Astrocyte (in vitro differentiated cells and primary cell): ENCODE results near the gene LRRC47. TPM values are rescaled to one million over a fixed set of nuclear protein-coding genes. Genes with fewer than 3 reads are reported as not detected.
"Not testable (repeated sequence)": the region's sequence is repeated elsewhere in the genome, so short reads cannot be mapped to it uniquely, and the experiment has no call there.

Source experiments
- DNase-seq: peaks from one replicate; pipeline ENCODE4 v3.0.0-alpha.2; 2010; ENCODE audit warnings: low read depth
- FAIRE-seq: peaks from 2 replicates; lab custom pipeline; 2011; peaks lifted over from hg19 to GRCh38; lab: Jason Lieb, UNC
- H2AFZ ChIP-seq: 2 replicates; pipeline ENCODE4 v1.6.0; 2012; ENCODE audit warnings: low read depth, low read length, inconsistent platforms
- H3K27ac ChIP-seq: 2 replicates; pipeline ENCODE4 v1.5.1; 2011; ENCODE audit warnings: low read depth, low read length, inconsistent platforms
- H3K27me3 ChIP-seq: 2 replicates; pipeline ENCODE4 v1.6.0; 2011; ENCODE audit warnings: low read length, inconsistent platforms; ENCODE audit not compliant: insufficient read depth
- H3K36me3 ChIP-seq: 2 replicates; pipeline ENCODE4 v1.5.1; 2011; ENCODE audit warnings: low read length, inconsistent platforms; ENCODE audit not compliant: insufficient read depth
- H3K4me1 ChIP-seq: 2 replicates; pipeline ENCODE4 v1.5.1; 2011; ENCODE audit warnings: low read length, inconsistent platforms; ENCODE audit not compliant: insufficient read depth
- H3K4me2 ChIP-seq: 2 replicates; pipeline ENCODE4 v1.6.0; 2012; ENCODE audit warnings: low read length, inconsistent platforms
- H3K4me3 ChIP-seq: 2 replicates; pipeline ENCODE4 v1.5.1; 2011; ENCODE audit warnings: low read depth, mild to moderate bottlenecking, low read length, inconsistent platforms; ENCODE audit not compliant: insufficient read depth
- H3K79me2 ChIP-seq: 2 replicates; pipeline ENCODE4 v1.6.0; 2012; ENCODE audit warnings: mild to moderate bottlenecking, low read length, inconsistent platforms; ENCODE audit not compliant: insufficient read depth
- H3K9ac ChIP-seq: 2 replicates; pipeline ENCODE4 v1.6.0; 2012; ENCODE audit warnings: mild to moderate bottlenecking, low read length, inconsistent platforms
- H3K9me3 ChIP-seq: 2 replicates; pipeline ENCODE4 v1.5.1; 2012; ENCODE audit warnings: low read depth, mild to moderate bottlenecking, low read length, inconsistent platforms; ENCODE audit not compliant: insufficient read depth
- H4K20me1 ChIP-seq: 2 replicates; pipeline ENCODE4 v1.6.0; 2012; ENCODE audit warnings: low read length, inconsistent platforms; ENCODE audit not compliant: insufficient read depth
- H3K27ac Mint-ChIP-seq: one replicate; pipeline ENCODE4 v1.8.0; 2021; ENCODE audit warnings: mild to moderate bottlenecking, mixed read lengths; ENCODE audit not compliant: unreplicated experiment
- H3K27me3 Mint-ChIP-seq: one replicate; pipeline ENCODE4 v1.8.0; 2021; ENCODE audit warnings: low read depth, mixed read lengths; ENCODE audit not compliant: unreplicated experiment
- H3K36me3 Mint-ChIP-seq: one replicate; pipeline ENCODE4 v1.8.0; 2021; ENCODE audit warnings: low read depth, mixed read lengths; ENCODE audit not compliant: unreplicated experiment
- H3K4me1 Mint-ChIP-seq: one replicate; pipeline ENCODE4 v1.8.0; 2021; ENCODE audit warnings: low read depth, mixed read lengths; ENCODE audit not compliant: unreplicated experiment
- H3K4me3 Mint-ChIP-seq: one replicate; pipeline ENCODE4 v1.8.0; 2021; ENCODE audit warnings: mild to moderate bottlenecking, moderate library complexity, mixed read lengths; ENCODE audit not compliant: unreplicated experiment
- H3K9me3 Mint-ChIP-seq: one replicate; pipeline ENCODE4 v1.8.0; 2021; ENCODE audit warnings: mild to moderate bottlenecking, mixed read lengths; ENCODE audit not compliant: unreplicated experiment
- EZH2 ChIP-seq: IDR thresholded peaks from 2 replicates; pipeline ENCODE4 v1.6.1; 2012; ENCODE audit warnings: mild to moderate bottlenecking, low read length, inconsistent platforms; ENCODE audit not compliant: insufficient read depth
- total RNA-seq: library from RNA; stranded (reverse); gene quantifications from 2 replicates; pipeline ENCODE4 v1.2.1, GENCODE V29; 2021
- TF ChIP-seq, protein P1 (sequence below): IDR thresholded peaks from 2 replicates; pipeline ENCODE4 v1.5.1; 2011; ENCODE audit warnings: low read depth, mild to moderate bottlenecking, inconsistent platforms, low read length, moderate library complexity; ENCODE audit not compliant: insufficient read depth

The LRRC47 gene
- total RNA-seq, 1 donor from 2014 or later, result 51.5 TPM

DNA sequence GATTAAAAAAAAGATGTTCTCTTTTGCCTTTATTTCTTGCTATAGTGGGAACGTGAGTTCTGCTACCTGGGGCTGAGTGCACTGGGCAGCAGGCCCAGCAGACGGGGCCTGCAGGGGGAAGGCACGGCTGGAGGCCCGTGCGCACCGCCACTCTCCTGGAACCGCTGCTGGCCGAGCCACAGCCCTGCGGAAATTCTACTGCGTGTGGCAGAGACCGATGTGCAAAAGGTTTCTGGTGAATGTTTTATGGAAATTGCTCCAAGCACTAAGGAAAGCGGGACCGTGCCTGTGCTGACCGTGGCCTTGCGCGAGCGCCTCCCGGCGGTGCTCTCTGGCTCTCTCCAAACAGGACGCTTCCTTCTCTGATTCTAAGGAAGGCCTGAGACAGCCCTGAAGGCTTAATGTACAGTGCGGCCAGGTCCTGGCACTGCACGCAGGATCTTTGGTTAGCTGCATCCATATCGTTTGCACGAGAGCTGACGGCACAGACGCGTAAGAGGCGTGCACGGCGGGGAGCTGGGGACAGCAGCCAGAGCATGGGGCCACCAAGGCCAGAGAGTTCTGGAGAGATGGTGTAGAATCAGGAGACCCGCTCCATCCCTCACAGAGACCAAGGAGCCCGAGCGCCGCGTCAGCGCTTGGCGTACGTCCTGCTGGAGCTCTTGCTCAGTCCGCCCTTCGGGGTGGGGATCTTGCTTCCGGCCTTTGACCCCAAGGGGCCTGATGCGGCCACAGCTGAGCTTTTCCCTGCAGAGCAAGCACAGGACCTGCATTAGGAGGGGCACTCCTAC lies 18.7 kb upstream of the LRRC47 start:
- H3K27ac Mint-ChIP-seq, result no peak overlapping the region

DNA sequence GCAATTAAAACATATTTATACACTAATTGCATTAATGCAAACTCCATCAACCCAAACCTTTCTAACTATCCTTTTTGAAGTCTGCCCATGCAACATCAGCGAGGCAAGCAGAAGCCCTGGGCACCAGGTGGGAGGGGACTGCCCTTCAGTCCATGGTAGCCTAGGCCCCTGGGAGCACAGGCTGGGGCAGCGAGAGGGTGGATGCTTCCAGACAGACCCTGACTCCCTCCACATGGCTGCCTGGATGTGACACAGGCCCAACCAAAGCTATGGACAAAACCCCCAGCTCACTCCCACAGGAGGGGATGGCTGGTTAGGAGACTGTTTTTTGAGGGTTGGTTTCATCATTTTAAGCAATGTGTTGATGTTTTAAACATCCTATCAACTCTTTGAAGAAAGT lies 17.8 kb upstream of the LRRC47 start:
- H3K36me3 Mint-ChIP-seq, result peaks cover 4% of the 10 kb centered on the region
- DNase-seq (no peak), FAIRE-seq (no peak)
- no peaks in the 10 kb centered on the region for H4K20me1 ChIP-seq
- H3K4me2 ChIP-seq, result no peak overlapping the region
- TF ChIP-seq EZH2, result no peak
- TF ChIP-seq, protein P1, sequence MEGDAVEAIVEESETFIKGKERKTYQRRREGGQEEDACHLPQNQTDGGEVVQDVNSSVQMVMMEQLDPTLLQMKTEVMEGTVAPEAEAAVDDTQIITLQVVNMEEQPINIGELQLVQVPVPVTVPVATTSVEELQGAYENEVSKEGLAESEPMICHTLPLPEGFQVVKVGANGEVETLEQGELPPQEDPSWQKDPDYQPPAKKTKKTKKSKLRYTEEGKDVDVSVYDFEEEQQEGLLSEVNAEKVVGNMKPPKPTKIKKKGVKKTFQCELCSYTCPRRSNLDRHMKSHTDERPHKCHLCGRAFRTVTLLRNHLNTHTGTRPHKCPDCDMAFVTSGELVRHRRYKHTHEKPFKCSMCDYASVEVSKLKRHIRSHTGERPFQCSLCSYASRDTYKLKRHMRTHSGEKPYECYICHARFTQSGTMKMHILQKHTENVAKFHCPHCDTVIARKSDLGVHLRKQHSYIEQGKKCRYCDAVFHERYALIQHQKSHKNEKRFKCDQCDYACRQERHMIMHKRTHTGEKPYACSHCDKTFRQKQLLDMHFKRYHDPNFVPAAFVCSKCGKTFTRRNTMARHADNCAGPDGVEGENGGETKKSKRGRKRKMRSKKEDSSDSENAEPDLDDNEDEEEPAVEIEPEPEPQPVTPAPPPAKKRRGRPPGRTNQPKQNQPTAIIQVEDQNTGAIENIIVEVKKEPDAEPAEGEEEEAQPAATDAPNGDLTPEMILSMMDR, result no peak
- H3K9ac ChIP-seq, result no peak overlapping the region
- no peaks in the 10 kb centered on the region for H3K9me3 Mint-ChIP-seq
- H3K4me1 Mint-ChIP-seq, result peaks cover 7% of the 10 kb centered on the region
- H2AFZ ChIP-seq, result no peak overlapping the region
- no peak overlapping the region for H3K4me3 ChIP-seq
- H3K4me1 ChIP-seq, result no peaks in the 10 kb centered on the region
- no peaks in the 10 kb centered on the region for H3K9me3 ChIP-seq
- H3K27me3 ChIP-seq, result no peaks in the 10 kb centered on the region
- no peaks in the 10 kb centered on the region for H3K36me3 ChIP-seq
- no peak overlapping the region for H3K4me3 Mint-ChIP-seq
- no peak overlapping the region for H3K27ac ChIP-seq
- no peaks in the 10 kb centered on the region for H3K79me2 ChIP-seq
- H3K27ac Mint-ChIP-seq, result no peak overlapping the region
- H3K27me3 Mint-ChIP-seq, result no peaks in the 10 kb centered on the region

More for the DNA sequence above, 18.7 kb upstream of the LRRC47 start:
- Histone ChIP-seq H2AFZ (no peak overlapping the region), H3K27me3 (no peaks in the 10 kb centered on the region), H3K4me2 (no peak overlapping the region), H3K36me3 (no peaks in the 10 kb centered on the region), H3K9me3 (no peaks in the 10 kb centered on the region), H3K9ac (no peak overlapping the region), H3K79me2 (no peaks in the 10 kb centered on the region), H3K27ac (no peak overlapping the region), H3K4me1 (no peaks in the 10 kb centered on the region), H3K4me3 (no peak overlapping the region), H4K20me1 (no peaks in the 10 kb centered on the region)
- peaks cover 7% of the 10 kb centered on the region for H3K4me1 Mint-ChIP-seq
- H3K4me3 Mint-ChIP-seq, result no peak overlapping the region
- no peaks in the 10 kb centered on the region for H3K27me3 Mint-ChIP-seq
- H3K9me3 Mint-ChIP-seq, result no peaks in the 10 kb centered on the region
- DNase-seq (no peak), FAIRE-seq (no peak)
- peaks cover 10% of the 10 kb centered on the region for H3K36me3 Mint-ChIP-seq
- TF ChIP-seq EZH2, result no peak
- TF ChIP-seq, protein P1, result no peak

DNA sequence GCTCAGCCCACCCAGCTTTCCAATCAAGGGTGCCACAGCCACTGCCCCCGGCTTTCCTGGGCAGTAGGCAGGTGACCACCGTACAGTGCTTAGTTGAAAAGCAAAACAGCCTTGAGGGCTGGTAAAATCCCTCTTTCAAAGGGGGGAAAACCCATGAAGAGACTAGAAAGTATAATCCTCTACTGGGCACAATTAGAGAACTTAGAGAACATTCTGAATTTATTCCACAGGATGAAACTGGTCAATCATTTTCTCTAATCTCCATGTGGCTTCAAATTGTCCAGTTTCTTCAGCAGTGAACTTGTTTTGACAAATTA lies 15.3 kb upstream of the LRRC47 start:
- Mint-ChIP-seq H3K4me1 (peaks cover 7% of the 10 kb centered on the region), H3K27ac (peak overlapping the region; percentile 78), H3K36me3 (peaks cover 4% of the 10 kb centered on the region), H3K4me3 (no peak overlapping the region), H3K27me3 (no peaks in the 10 kb centered on the region), H3K9me3 (peaks cover 3% of the 10 kb centered on the region)
- no peaks in the 10 kb centered on the region for H3K36me3 ChIP-seq
- no peak for FAIRE-seq
- H3K27me3 ChIP-seq, result no peaks in the 10 kb centered on the region
- H3K4me2 ChIP-seq, result peak overlapping the region; percentile 28
- no peak overlapping the region for H2AFZ ChIP-seq
- DNase-seq, result no peak
- H3K79me2 ChIP-seq, result no peaks in the 10 kb centered on the region
- no peaks in the 10 kb centered on the region for H3K9me3 ChIP-seq
- no peak overlapping the region for H3K9ac ChIP-seq
- no peaks in the 10 kb centered on the region for H4K20me1 ChIP-seq
- H3K27ac ChIP-seq, result no peak overlapping the region
- no peak overlapping the region for H3K4me3 ChIP-seq
- no peak for TF ChIP-seq EZH2
- TF ChIP-seq, protein P1, result no peak
- no peaks in the 10 kb centered on the region for H3K4me1 ChIP-seq

DNA sequence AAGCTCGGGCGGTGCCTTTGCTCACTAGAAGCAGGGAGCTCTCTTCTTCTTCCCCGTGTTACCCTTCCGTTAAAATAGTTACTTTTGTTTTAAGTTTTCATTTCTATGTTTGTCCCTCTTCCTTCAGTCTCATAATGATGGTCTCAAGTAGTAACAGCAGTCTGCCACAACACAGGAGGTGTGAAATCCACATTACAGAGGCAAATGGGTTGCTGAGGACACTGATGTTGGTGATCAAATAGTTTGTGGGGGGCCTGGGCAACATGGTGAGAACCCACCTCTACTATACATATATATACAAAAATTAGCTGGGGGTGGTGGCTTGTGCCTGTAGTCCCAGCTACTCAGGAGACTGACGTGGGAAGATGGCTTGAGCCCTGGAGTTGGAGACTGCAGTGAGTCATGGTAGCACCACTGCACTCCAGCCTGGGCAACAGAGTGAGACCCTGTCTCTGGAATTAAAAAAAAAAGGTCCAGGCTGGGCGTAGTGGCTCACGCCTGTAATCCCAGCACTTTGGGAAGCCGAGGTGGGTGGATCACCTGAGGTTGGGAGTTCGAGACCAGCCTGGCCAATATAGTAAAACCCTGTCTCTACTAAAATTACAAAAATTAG lies 14.0 kb upstream of the LRRC47 start:
- H3K4me1 Mint-ChIP-seq, H2AFZ ChIP-seq, H3K4me1 ChIP-seq, H4K20me1 ChIP-seq, H3K27ac ChIP-seq, H3K36me3 ChIP-seq, H3K4me2 ChIP-seq, H3K27me3 Mint-ChIP-seq, H3K79me2 ChIP-seq, H3K9ac ChIP-seq, H3K36me3 Mint-ChIP-seq, DNase-seq, H3K4me3 ChIP-seq, FAIRE-seq, H3K9me3 ChIP-seq, H3K27me3 ChIP-seq, H3K4me3 Mint-ChIP-seq, H3K27ac Mint-ChIP-seq, H3K9me3 Mint-ChIP-seq: not testable (repeated sequence)
